ENCODE results near the gene PREX1.

DNA sequence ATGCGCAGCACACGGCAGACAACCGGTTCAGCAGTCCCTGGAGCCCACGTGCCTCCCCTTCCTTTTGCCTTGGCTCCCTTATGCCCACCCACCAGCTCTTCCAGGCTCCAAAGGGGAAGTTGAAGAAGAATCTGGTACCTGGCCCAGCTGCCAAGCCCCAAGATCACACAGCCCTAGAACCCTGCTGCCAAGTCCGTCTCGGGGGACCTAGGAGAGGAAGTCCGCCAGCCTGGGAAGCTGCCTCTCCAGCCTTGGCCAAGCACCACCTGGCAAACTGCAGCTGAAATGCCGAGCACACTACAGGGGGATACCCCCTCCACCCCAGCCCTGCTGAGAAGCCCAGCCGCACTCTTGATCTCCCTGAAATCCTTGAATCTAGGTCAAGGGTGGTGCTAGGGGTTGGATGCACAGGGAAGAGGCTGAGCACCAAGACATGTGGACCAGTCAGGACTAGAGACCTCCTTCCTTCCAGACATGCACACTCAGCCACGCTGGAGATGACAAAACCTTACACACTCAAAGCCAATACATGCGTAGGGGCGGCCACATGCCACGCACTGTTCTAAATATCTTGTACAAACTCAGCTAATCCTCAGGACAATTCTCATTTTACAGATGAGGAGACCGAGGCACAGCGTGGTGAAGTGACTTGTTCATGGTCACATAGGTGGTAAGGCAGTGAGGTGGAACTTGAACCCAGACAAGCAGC is 124.1 kb downstream of the PREX1 start:
- no peak for TF ChIP-seq POLR2A (IDR thresholded peaks at IDR 0.05; ENCODE audit: low read length)
- TF ChIP-seq GATA1 (IDR thresholded peaks at IDR 0.05; ENCODE audit: low read depth, low read length): no peak

Measured in erythroblast (primary cell).